Peyer's patch (tissue), 4 donors: ENCODE measurements around the gene PLPP7.

Source experiments
- CTCF ChIP-seq, 6 experiments: fragments of 450-650 bp in 4 of 6; fragments of 200-600 bp in 2 of 6; sonication (generic) in 1 of 6; IDR thresholded peaks; one replicate each; pipeline ENCODE4 v1.5.1; 2017 to 2019; ENCODE audit warnings: antibody characterized with exemption in 6 of 6, mild to moderate bottlenecking in 3 of 6, moderate library complexity in 1 of 6
- POLR2A ChIP-seq, 2 donors: fragments of 450-650 bp; IDR thresholded peaks; one replicate each; pipeline ENCODE4 v1.5.1; 2017; ENCODE audit warnings: antibody characterized with exemption in 2 of 2, mild to moderate bottlenecking in 2 of 2, moderate library complexity in 2 of 2

GRCh38 chr9:131312822-131313770 lies 23.6 kb downstream of the PLPP7 start:
- no peak for TF ChIP-seq CTCF (IDR thresholded peaks at IDR 0.05)
- TF ChIP-seq POLR2A (IDR thresholded peaks at IDR 0.05) = no peak
